ENCODE data around the gene TNXB. TPM values are rescaled to one million over a fixed set of nuclear protein-coding genes. Genes with fewer than 3 reads are reported as not detected.

Gene TNXB
- total and polyA plus RNA-seq, 2 donors (not counting 3 experiments of a cell fraction or from before 2014, with no cell fraction given), result 0.47 to 2.7 TPM

DNA sequence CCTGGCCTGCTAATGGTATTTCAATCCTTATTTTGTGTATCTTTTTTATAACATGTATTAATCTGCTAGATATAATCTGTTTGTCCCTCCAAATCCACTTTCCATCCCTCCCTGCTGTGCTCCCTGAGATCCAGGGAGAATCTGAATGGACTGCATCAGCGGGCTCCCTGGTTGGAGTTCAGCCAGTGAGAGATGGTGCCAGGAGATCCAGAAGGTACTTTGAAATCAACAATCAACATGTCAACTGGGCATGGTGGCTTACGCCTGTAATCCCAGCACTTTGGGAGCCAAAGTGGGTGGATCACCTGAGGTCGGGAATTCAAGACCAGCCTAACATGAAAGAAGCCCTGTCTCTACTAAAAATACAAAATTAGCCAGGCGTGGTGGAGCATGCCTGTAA is 14.5 kb upstream of the TNXB start:
- Histone ChIP-seq H3K4me3 (replicated peaks in 1 of 3; ENCODE audit: insufficient read depth in 1 of 3, low read depth in 1 of 3, low read length in 3 of 3) (no peak overlapping the region), H3K4me1 (ENCODE audit: control insufficient read depth, extremely low read depth, insufficient read depth, low read length) (peaks cover 11% of the 10 kb centered on the region), H3K4me2 (ENCODE audit: insufficient read depth, low read length) (no peak overlapping the region), H4K20me1 (replicated peaks; ENCODE audit: control insufficient read depth, extremely low read depth, insufficient read depth, low read length) (no peaks in the 10 kb centered on the region), H3K9me1 (replicated peaks; ENCODE audit: control insufficient read depth, extremely low read depth, insufficient read depth, low read length) (no peaks in the 10 kb centered on the region), H3K9me3 (replicated peaks; ENCODE audit: control insufficient read depth, insufficient read depth, low read length) (no peaks in the 10 kb centered on the region), H2AFZ (ENCODE audit: low read depth, low read length) (no peak overlapping the region), H3K27me3 (ENCODE audit: control insufficient read depth in 2 of 2, insufficient read depth in 2 of 2, low read length in 2 of 2) (no peaks in the 10 kb centered on the region), H3K79me2 (ENCODE audit: control insufficient read depth, insufficient read depth, low read length) (peaks cover 7% of the 10 kb centered on the region), H3K27ac (ENCODE audit: insufficient read depth, low read depth, low read length) (no peak overlapping the region), H3K36me3 (ENCODE audit: control insufficient read depth in 2 of 2, extremely low read depth in 1 of 2, insufficient read depth in 2 of 2, low read length in 2 of 2) (peaks cover 6 to 35% of the 10 kb centered on the region in 2 experiments), H3K9ac (replicated peaks; ENCODE audit: extremely low read depth, insufficient read depth, low read length) (no peak overlapping the region)
- intact Hi-C loops (cut with micrococcal nuclease), result no loop called here
- no peak for TF ChIP-seq JUN (IDR thresholded peaks at IDR 0.05; ENCODE audit: borderline replicate concordance, insufficient read depth, insufficient read length, low read depth)
- TF ChIP-seq EZH2 (IDR thresholded peaks at IDR 0.05; ENCODE audit: borderline replicate concordance, low read depth, low read length, severe bottlenecking), result no peak
- TF ChIP-seq, protein P1, sequence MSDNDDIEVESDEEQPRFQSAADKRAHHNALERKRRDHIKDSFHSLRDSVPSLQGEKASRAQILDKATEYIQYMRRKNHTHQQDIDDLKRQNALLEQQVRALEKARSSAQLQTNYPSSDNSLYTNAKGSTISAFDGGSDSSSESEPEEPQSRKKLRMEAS (IDR thresholded peaks at IDR 0.05; ENCODE audit: insufficient read depth, insufficient read length), result no peak
- no peak for TF ChIP-seq MYC (IDR thresholded peaks at IDR 0.05; ENCODE audit: low read depth, low read length)
- TF ChIP-seq CTCF (IDR thresholded peaks at IDR 0.05; ENCODE audit: extremely low read depth in 1 of 2, insufficient read depth in 1 of 2, low read depth in 1 of 2, low read length in 2 of 2), result no peak
- no peak for TF ChIP-seq POLR2A (IDR thresholded peaks at IDR 0.05; ENCODE audit: low read depth, low read length)
- TF ChIP-seq POLR2AphosphoS5 (IDR thresholded peaks at IDR 0.05; ENCODE audit: insufficient read depth, low read depth, low read length), result no peak
- no peak for TF ChIP-seq GATA2 (IDR thresholded peaks at IDR 0.05; ENCODE audit: insufficient read depth, insufficient read length, low read depth, low read length)
- TF ChIP-seq FOS (IDR thresholded peaks at IDR 0.05; ENCODE audit: borderline replicate concordance, insufficient read depth, low read length), result no peak
- FAIRE-seq, result no peak
- ChIA-PET POLR2A (no interaction called here), CTCF (no interaction called here)
- dilution Hi-C loops (cut with MboI; ENCODE audit: extremely low pct_ligation_motif_present, low sequenced_read_pairs), result no loop called here
- BruUV-seq (replicated peaks), result no TSS peak
- DNase-seq (ENCODE audit: low read depth, low spot score), result no peak

Data from endothelial cell of umbilical vein (primary cell).